HG03139 (cell line): Measurements from ENCODE around the gene TTLL13.
"Not testable (repeated sequence)": the region's sequence is repeated elsewhere in the genome, so short reads cannot be mapped to it uniquely, and the experiment has no call there.

Experiments
- ATAC-seq: cut with Tn5 transposase; IDR thresholded peaks from one replicate; pipeline ENCODE4 v1.9.1; 2021; ENCODE audit not compliant: unreplicated experiment

Gene TTLL13

DNA sequence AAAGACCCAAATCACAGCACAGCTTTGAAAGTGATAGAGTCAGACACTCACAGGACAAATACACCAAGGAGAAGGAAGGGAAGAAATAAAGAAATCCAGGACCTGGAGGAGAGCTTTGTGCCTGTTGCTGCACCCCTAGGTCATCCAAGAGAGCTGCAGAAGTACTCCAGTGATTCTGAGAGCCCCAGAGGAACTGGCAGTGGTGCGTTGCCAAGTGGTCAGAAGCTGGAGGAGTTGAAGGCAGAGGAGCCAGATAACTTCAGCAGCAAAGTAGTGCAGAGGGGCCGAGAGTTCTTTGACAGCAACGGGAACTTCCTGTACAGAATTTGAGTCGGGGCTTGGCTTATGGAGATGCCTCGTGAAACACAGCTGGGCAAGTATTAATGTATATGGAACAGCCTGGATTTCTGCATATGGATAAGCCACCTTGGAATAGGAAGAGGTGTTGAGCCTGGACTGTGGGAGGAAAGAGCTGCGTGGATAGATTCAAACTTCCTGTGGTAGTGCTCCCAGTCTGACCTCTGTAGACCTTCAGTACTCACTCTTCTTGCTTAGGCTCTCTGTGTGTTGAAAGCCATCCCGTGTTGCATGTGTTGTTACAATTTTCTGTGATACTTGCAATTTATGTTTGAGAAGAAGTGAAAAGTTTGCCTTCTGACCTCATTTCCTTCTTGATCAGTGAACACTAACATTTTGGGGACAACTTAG, 22.3 kb downstream of the TTLL13 start:
- no peak for ATAC-seq

GRCh38 chr15:90278467-90278866, 29.1 kb downstream of the TTLL13 start:
- not testable (repeated sequence) for ATAC-seq

DNA sequence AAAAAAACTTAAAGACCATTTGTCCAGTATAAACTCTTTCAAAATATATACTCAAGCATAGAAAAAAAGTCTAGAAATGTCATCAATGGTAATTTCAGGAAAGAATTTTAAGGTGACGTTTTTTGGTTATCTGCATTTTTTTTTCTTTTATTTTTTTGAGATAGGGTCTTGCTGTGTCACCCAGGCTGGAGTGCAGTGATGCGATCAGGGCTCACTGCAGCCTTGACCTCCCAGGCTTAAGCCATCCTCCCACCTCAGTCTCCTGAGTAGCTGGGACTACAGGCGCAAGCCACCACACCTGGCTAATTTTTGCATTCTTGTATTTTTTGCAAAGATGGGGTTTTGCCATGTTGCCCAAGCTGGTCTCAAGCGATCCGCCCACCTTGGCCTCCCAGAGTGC, 31.4 kb downstream of the TTLL13 start:
- not testable (repeated sequence) for ATAC-seq

- not testable (repeated sequence) for ATAC-seq
Observed at GRCh38 chr15:90281637-90282036, 32.3 kb downstream of the TTLL13 start.

DNA sequence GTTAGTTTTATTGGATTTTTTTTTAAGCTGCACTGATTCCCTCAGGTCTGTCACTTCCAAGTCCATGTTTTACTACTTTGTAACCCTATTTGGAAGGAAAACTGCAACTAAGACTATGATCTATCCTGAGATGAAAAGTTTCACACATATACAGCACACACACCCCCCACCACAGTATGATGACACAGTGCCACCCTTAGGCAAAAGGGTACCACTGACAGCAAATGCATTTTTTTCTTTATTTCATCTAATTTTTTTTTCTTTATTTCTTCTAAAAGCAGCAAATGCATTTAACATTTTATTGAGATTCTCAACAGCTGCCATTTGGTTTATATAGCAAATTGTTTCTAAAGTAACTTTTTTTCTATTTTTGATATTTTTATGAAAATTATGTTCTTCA, 37.3 kb downstream of the TTLL13 start:
- no peak for ATAC-seq

DNA sequence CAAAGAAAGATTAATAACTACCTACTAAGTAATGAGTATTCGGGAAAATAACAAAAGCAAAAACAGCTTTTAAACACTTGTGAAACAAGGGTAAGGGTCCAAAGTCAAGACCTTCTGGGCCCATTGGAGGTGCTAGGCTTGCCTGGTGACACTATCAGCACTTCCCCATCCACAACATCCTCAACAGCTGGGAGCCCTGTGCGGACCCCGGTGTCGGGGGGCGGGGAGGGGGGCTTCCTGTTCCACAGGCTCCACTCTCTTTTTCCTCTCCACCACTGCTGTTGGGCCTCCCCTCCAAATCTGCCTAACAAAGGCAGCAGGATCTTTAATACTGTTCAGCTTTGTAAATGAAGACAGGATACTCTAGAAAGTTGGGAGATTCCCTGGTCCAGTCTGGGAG, 37.7 kb downstream of the TTLL13 start:
- ATAC-seq = no peak

DNA sequence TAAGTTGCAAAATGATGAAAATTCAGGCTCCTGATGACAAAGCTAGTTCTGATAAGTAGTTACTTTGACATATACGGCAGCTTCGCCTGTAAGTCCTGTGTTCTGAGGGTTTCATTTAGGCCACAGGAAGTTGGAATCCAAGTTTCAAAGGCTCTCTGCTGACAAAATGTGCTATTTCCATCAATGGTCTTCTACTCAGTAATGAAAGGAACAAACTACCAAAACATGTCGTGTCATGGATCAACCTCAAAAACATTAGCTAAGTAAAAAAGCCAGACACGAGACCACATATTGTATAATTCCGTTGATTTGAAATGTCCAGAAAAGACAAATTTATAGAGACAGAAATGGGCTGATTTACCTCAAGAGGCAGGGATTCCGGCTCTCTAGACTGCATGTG, 38.6 kb downstream of the TTLL13 start:
- no peak for ATAC-seq

DNA sequence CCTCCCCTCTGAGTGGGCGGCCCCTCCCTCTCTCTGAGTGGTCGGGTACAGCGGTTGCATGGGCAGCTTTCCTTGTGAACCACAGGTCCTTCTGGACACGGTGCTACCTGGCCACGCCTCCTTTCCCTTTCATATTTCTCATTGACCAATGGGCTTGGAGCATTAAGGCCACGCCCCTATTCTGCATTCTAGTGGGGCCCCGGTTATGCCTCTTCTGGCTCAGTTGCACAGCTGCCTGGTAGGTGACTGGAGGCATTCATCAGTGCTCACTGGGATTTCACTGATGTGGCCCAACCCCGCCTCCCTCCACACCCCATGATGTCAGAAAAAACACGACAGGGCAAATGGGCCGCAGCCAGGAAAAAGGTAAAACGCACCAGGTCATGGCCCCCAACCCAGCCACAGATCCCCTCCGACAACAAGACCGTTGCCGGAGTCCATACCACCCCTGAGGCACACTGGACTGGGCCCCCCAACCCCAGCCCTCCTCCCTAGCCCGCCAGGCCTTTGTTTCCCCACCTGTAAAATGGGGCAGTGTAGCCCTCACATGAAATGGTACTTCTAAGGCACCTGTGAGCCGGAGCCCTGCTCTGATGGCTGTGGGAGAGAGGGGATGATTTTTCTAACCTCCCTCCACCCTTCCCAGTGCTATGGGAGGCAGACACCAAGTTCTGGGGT, 42.5 kb downstream of the TTLL13 start:
- no peak for ATAC-seq

GRCh38 chr15:90293040-90293810, 43.9 kb downstream of the TTLL13 start:
- ATAC-seq = not testable (repeated sequence)

DNA sequence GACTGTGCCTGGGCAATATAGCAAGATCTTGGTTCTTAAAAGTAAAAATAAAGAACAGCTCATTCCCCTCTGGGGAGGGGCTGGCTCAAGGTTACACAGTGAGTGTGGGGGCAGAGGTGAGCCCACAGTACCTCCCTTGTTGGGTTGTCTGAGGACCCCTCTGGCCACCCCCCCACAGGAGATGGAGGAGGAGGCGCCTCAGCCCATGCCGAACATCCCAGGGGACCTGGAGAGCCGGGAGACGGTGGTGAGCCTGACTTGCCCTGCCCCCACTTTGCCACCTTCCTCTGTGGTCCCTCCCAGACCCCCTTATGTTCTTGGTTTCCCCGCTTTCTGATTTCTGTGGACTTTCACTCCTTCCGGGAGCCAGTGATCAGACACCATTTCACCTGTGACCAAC, 44.8 kb downstream of the TTLL13 start:
- no peak for ATAC-seq

GRCh38 chr15:90294601-90295269, 45.4 kb downstream of the TTLL13 start:
- no peak for ATAC-seq

DNA sequence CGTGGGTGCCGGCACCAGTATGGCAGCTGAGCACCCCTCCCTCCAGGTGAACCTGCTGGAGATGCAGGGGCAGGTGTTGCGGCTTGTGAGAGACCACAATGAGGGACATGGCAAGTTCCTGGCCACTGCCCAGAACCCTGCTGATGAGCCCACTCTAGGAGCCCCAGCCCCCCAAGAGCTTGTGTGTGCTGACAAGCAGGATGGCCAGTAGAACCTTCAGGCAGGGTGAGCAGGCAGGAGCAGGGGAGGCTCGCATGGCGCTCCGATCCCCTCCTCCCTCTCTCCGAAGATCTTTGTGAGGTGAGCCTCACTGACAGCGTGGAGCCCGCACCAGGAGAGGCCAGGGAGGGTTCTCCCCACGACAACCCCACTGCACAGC, 45.9 kb downstream of the TTLL13 start:
- ATAC-seq = no peak

DNA sequence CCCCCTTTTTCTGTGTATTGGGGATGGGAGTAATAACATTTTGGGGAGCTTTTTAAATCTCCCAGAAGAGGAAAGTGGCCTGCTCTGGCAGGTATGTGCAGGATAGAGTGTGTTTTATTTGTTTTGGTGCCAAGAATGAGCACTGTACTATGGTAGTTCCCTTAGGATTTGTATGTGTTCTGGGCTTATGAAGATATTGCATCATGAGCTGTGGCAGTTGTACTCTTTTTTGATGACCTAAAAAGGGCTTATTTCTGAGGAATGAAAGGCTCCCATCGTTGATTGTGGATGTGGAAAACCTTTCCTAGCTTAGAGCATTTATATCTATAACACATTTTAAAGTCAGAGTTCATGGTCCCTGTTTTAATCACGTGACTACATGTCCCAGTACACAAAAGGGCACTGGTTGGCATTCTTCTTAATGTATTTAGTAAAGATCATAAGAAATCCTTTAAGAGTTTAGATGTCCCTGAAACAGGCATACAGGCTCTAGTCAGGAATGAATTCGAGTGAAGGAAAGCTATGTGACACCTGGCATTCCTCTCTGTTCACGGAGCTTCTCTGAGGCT, 47.0 kb downstream of the TTLL13 start:
- ATAC-seq = not testable (repeated sequence)

DNA sequence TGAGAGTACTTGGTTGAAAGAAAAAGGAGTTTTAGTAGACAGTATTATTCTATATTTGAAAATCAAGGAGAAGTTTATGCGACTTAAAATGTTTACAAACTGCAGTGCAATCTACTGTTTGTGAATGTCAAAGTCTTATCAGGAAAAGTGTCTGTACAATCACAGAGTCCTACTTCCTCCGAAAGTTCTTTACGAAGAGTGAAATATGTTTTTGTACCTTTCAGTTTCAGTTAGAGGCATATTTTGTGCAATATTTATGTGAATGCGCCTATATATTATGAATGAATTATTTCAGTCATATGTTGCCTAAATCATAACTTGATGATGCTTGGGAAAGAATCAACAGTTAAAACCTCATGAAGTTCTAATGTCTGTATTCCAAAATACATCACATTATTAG, 47.7 kb downstream of the TTLL13 start:
- ATAC-seq = no peak

- ATAC-seq = no peak
Observed at GRCh38 chr15:90300541-90300940, 51.2 kb downstream of the TTLL13 start.

DNA sequence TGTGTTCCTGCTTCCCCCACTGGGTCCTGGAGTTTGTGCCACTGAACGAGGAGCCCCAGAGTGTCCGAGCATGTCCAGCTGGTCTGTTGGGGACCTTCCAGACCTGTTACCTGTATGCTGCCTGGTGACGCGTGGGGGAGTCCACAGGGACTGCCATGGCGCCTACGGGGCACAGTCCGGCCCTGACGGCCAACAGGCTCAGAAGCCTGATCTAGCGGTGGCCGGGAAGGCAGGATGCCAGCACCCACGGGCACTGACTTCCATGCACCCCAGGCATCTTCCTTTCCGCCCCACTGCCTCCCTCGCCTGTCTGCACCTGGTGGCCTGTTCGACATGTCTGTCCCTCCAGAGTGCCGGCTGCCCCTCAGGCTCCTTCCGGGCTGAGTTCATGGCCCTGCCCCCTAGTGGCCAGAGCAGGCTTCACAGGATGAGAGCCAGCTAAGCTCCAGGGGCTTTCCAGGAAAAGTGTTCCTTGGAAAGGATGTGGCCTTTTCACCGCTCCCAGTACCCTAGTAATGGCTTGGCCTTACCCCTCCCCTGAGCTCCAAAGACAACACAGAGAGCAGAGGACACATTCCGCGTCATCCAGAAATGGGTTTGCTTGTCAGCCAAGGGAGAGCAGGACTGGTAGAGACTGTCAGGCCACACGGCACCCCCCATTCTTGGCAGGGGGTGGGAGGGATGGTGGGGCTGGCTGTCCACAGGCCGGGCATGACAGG, 51.8 kb downstream of the TTLL13 start:
- no peak for ATAC-seq

GRCh38 chr15:90301707-90302300, 52.4 kb downstream of the TTLL13 start:
- ATAC-seq = no peak

DNA sequence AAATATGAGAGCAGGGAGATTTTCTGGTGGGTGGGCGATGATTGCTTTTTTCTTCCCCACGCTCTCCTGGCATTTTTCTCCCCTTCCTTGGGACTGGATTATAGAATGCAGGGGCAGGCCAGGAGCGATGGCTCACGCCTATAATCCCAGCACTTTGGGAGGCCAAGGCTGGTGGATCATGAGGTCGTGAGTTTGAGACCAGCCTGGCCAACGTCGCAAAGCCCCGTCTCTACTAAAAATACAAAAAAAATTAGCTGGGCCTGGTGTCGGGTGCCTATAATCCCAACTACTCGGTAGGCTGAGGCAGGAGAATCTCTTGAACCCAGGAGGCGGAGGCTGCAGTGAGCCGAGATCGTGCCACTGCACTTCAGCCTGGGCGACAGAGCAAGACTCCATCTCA, 56.0 kb downstream of the TTLL13 start:
- not testable (repeated sequence) for ATAC-seq

DNA sequence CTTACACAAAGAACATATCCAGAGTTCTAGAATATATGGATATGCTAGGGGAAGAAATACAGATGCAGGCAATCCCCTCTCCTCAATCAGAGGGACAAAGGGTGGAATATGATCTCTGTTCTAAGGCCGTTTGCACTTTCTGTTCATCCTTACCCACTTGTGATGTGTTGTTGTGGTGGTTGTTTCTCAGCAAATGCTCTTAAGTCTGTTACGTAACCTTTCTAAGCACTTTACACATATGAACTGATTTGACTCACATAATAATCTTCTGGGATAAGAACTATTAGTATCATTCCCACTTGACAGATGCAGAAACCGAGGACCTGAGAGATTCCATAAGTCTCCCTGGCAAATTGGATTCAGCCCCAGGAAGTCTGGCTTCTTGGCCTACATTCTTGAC, 56.6 kb downstream of the TTLL13 start:
- ATAC-seq = no peak

- no peak for ATAC-seq
Observed at GRCh38 chr15:90306560-90306959, 57.2 kb downstream of the TTLL13 start.
